K562 (cell line): ENCODE data around the gene CHRM4. TPM values are rescaled to one million over a fixed set of nuclear protein-coding genes. Genes with fewer than 3 reads are reported as not detected.
"Not testable (repeated sequence)": the region's sequence is repeated elsewhere in the genome, so short reads cannot be mapped to it uniquely, and the experiment has no call there.

ENCODE experiments used
- ATAC-seq: fragments of 200-7000 bp; cut with Tn5 transposase; 3 replicates; pipeline ENCODE4 v1.9.1; 2020; ENCODE audit warnings: moderate library complexity
- BruUV-seq: library from RNA; stranded (reverse); fragments of 400-500 nt; replicated peaks from 2 replicates; lab custom pipeline; 2021; lab: Mats Ljungman, UMichigan
- CTCF ChIA-PET: fragments of 300-600 bp; formaldehyde crosslinking; extraction: SDS; loops from one replicate; lab custom pipeline; 2021; ENCODE audit warnings: low intra/inter-chr PET ratio; lab: Yijun Ruan, JAX
- POLR2A ChIA-PET: fragments of 300-600, 350-650 bp; sonication (Branson Sonifier 250); formaldehyde crosslinking; extraction: SDS; loops from one replicate; lab custom pipeline; 2021; ENCODE audit warnings: antibody characterized with exemption, inconsistent platforms; lab: Yijun Ruan, JAX
- DNase-seq, 4 experiments: peaks; one replicate each; pipeline versions ENCODE4 v3.0.0 to v3.0.0-alpha.2; 2011 to 2018; ENCODE audit warnings: low spot score in 3 of 4, mixed read lengths in 3 of 4; ENCODE audit errors: extremely low read depth in 1 of 4
- FAIRE-seq: peaks from 2 replicates; lab custom pipeline; 2011; peaks lifted over from hg19 to GRCh38; lab: Jason Lieb, UNC
- H2AFZ ChIP-seq: 2 replicates; pipeline ENCODE4 v1.6.0; 2011; ENCODE audit warnings: low read depth, low read length, control low read depth, inconsistent platforms
- H3K27ac ChIP-seq: fragments of 200-600 bp; 3 replicates; pipeline ENCODE4 v1.8.0; 2011; ENCODE audit warnings: low read depth, mild to moderate bottlenecking, control low read depth, inconsistent platforms, low read length, moderate library complexity, mixed read lengths; ENCODE audit errors: extremely low read depth
- H3K27me3 ChIP-seq, 2 experiments: fragments of 300-600 bp in 1 of 2; 2 replicates in 1 of 2; 3 replicates in 1 of 2; pipeline versions ENCODE4 v1.6.0 to v1.8.0; 2011; ENCODE audit warnings: inconsistent platforms in 2 of 2, low read length in 2 of 2, mild to moderate bottlenecking in 1 of 2, mixed read lengths in 1 of 2, moderate library complexity in 1 of 2; ENCODE audit not compliant: control insufficient read depth in 2 of 2, insufficient read depth in 2 of 2
- H3K36me3 ChIP-seq: fragments of 300-600 bp; 3 replicates; pipeline ENCODE4 v1.8.0; 2011; ENCODE audit warnings: mild to moderate bottlenecking, low read length, inconsistent platforms; ENCODE audit not compliant: control insufficient read depth, insufficient read depth
- H3K4me1 ChIP-seq, 2 experiments: fragments of 200-600 bp in 1 of 2; replicated peaks in 1 of 2; 2 replicates in 1 of 2; 3 replicates in 1 of 2; pipeline versions ENCODE4 v1.5.1 to v1.8.0; 2011; ENCODE audit warnings: inconsistent platforms in 2 of 2, low read length in 2 of 2, mild to moderate bottlenecking in 1 of 2, mixed read lengths in 1 of 2, moderate library complexity in 1 of 2; ENCODE audit not compliant: control insufficient read depth in 2 of 2, insufficient read depth in 2 of 2
- H3K4me2 ChIP-seq: 2 replicates; pipeline ENCODE4 v1.6.1; 2011; ENCODE audit warnings: low read length, control low read depth, inconsistent platforms, mixed read lengths; ENCODE audit not compliant: insufficient read depth
- H3K4me3 ChIP-seq: fragments of 200-600 bp; sonication (generic), shearing (Covaris generic); 2 replicates; pipeline ENCODE4 v1.5.1; 2016; ENCODE audit warnings: control low read depth, inconsistent platforms
- H3K79me2 ChIP-seq: fragments of 200-600 bp; 3 replicates; pipeline ENCODE4 v1.8.0; 2011; ENCODE audit warnings: low read length, inconsistent platforms; ENCODE audit not compliant: control insufficient read depth, insufficient read depth
- H3K9ac ChIP-seq, 2 experiments: 2 replicates each; pipeline versions ENCODE4 v1.6.0 to v1.6.1; 2011; ENCODE audit warnings: low read depth in 2 of 2, low read length in 2 of 2, control low read depth in 1 of 2, inconsistent platforms in 1 of 2, mild to moderate bottlenecking in 1 of 2, mixed read lengths in 1 of 2; ENCODE audit not compliant: insufficient read depth in 1 of 2
- H3K9me1 ChIP-seq: one replicate; pipeline ENCODE4 v1.6.0; 2011; ENCODE audit warnings: inconsistent platforms, mild to moderate bottlenecking, low read length, moderate library complexity; ENCODE audit not compliant: control insufficient read depth, insufficient read depth
- H3K9me3 ChIP-seq: replicated peaks from 2 replicates; pipeline ENCODE4 v1.5.1; 2011; ENCODE audit warnings: low read depth, low read length, inconsistent platforms; ENCODE audit not compliant: control insufficient read depth, insufficient read depth
- H4K20me1 ChIP-seq: replicated peaks from 2 replicates; pipeline ENCODE4 v1.6.1; 2011; ENCODE audit warnings: low read length, inconsistent platforms, mixed read lengths; ENCODE audit not compliant: control insufficient read depth, insufficient read depth
- BRF1 ChIP-seq: IDR thresholded peaks from 3 replicates; pipeline ENCODE4 v1.6.1; 2011; ENCODE audit warnings: borderline replicate concordance, mild to moderate bottlenecking; ENCODE audit not compliant: insufficient read length; ENCODE audit errors: extremely low read depth
- HDAC2 ChIP-seq: fragments of 450-650 bp; IDR thresholded peaks from 2 replicates; pipeline ENCODE4 v1.6.1; 2016; ENCODE audit warnings: mild to moderate bottlenecking
- KLF6 ChIP-seq: fragments of 250-450 bp; sonication (Bioruptor Pico); IDR thresholded peaks from 2 replicates; pipeline ENCODE4 v1.4.0; 2020; ENCODE audit warnings: mild to moderate bottlenecking, moderate library complexity, borderline replicate concordance
- MCM5 ChIP-seq: fragments of 450-650 bp; IDR thresholded peaks from 2 replicates; pipeline ENCODE4 v1.6.1; 2016; ENCODE audit warnings: low read depth
- POLR2G ChIP-seq: fragments of 200-400 bp; formaldehyde crosslinking; IDR thresholded peaks from 2 replicates; pipeline ENCODE4 v1.6.1; 2017; ENCODE audit warnings: low read depth, mild to moderate bottlenecking, antibody characterized with exemption, low read length, moderate library complexity
- TAF7 ChIP-seq: fragments of 450-650 bp; IDR thresholded peaks from 2 replicates; pipeline ENCODE4 v1.6.1; 2016; ENCODE audit warnings: missing genetic modification characterization, missing compliant biosample characterization
- ZNF212 ChIP-seq: fragments of 450-650 bp; formaldehyde crosslinking; IDR thresholded peaks from 2 replicates; pipeline ENCODE4 v1.4.0; 2020; ENCODE audit warnings: mild to moderate bottlenecking
- ZNF644 ChIP-seq: fragments of 200-800 bp; sonication (Bioruptor generic); IDR thresholded peaks from 2 replicates; pipeline ENCODE4 v1.6.1; 2016; ENCODE audit warnings: low read depth, missing genetic modification characterization, missing compliant biosample characterization
- ZNF76 ChIP-seq: fragments of 250-450 bp; sonication (Bioruptor Pico); IDR thresholded peaks from 2 replicates; pipeline ENCODE4 v1.4.0; 2020; ENCODE audit warnings: mild to moderate bottlenecking, moderate library complexity, borderline replicate concordance
- WGBS: fragments of 100-300 bp; shearing (Covaris generic); methylation state at CpG from one replicate; pipeline ENCODE4 v1.1.6; 2016; ENCODE audit warnings: low coverage, mixed read lengths; ENCODE audit not compliant: insufficient coverage; ENCODE audit errors: missing lambda C conversion rate; 5-methylcytosine and 5-hydroxymethylcytosine counted together
- in situ Hi-C: fragments of 300-500 bp; cut with MboI; formaldehyde crosslinking; loops from 4 replicates; pipeline ENCODE4 v1.15.0; 2018; ENCODE audit warnings: inconsistent platforms, mixed read lengths
- intact Hi-C: fragments of 100-400 bp; cut with micrococcal nuclease; formaldehyde crosslinking; loops from 2 replicates; pipeline ENCODE4 v1.14.2; 2022
- polyA plus RNA-seq, 8 experiments: library from polyadenylated mRNA; depleted of rRNA in 4 of 8; stranded (reverse) in 5 of 8; unstranded in 3 of 8; fragments of >200 nt; fragmentation: Nextera tagmentation in 2 of 8; fragmentation: Illumina TruSeq in 1 of 8; extraction: Ambion mirVana in 2 of 8; extraction: Trizol in 1 of 8; gene quantifications; 2 replicates each; pipeline versions ENCODE4 v1.2.1 to v1.2.3, GENCODE V29; 2011 to 2014; ENCODE audit warnings: inconsistent platforms in 1 of 8, missing spikeins in 1 of 8
- total RNA-seq, 7 experiments: library from RNA; depleted of rRNA in 6 of 7; stranded (reverse); fragments of >200 nt in 6 of 7; fragmentation: Illumina TruSeq in 2 of 7; extraction: Trizol in 2 of 7; gene quantifications; 2 replicates each; pipeline versions ENCODE4 v1.2.1 to v1.2.3, GENCODE V29; 2011 to 2021; ENCODE audit warnings: low replicate concordance in 1 of 7
- TF ChIP-seq, protein P1 (sequence below), 2 experiments: fragments of 450-650 bp in 1 of 2; sonication (generic) in 1 of 2; formaldehyde crosslinking in 1 of 2; IDR thresholded peaks in 1 of 2; conservative IDR thresholded peaks in 1 of 2; 2 replicates each; pipeline versions ENCODE4 v1.6.1 to v1.8.1; 2016 to 2023; ENCODE audit warnings: mild to moderate bottlenecking in 2 of 2, moderate library complexity in 2 of 2, inconsistent platforms in 1 of 2, missing genetic modification reagents in 1 of 2

The CHRM4 gene
- total and polyA plus RNA-seq, 9 of the 15 experiments (the other 6 are each of a cell fraction or from before 2014, with no cell fraction given), result 0.22 to 1.3 (median 0.40) TPM; not detected in 2

DNA sequence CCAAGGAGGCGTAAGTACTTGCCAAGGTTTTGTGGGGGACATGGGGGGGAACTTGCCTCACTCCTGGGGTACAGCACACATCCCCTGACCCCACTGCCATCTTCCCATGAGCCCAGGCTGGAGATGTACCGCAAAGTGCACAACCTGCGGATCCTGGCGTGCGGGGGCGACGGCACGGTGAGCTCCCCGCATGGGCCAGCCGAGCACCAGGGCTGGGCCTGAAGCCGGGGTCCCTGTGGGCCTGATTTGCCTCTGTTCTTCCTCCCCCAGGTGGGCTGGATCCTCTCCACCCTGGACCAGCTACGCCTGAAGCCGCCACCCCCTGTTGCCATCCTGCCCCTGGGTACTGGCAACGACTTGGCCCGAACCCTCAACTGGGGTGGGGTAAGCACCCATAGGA lies 19.1 kb downstream of the CHRM4 start:
- Histone ChIP-seq H3K36me3 (peaks cover 88% of the 10 kb centered on the region; the same call in 2 of the 3 replicates), H3K4me1 (peaks cover 0 to 24% of the 10 kb centered on the region in 2 experiments; a peak in 2 of 5 replicates), H3K9ac (0 out of 4 replicates have a peak overlapping the region, but pooled peaks of 1 of the 2 experiments have one; percentile 22)
- intact Hi-C loops, in situ Hi-C loops, H3K27me3 ChIP-seq, H3K9me1 ChIP-seq, BruUV-seq, H3K9me3 ChIP-seq, H3K27ac ChIP-seq, FAIRE-seq, H3K4me3 ChIP-seq, H2AFZ ChIP-seq, H4K20me1 ChIP-seq, H3K4me2 ChIP-seq, CTCF ChIA-PET, H3K79me2 ChIP-seq, ATAC-seq, DNase-seq: not testable (repeated sequence)
- POLR2A ChIA-PET, result interaction anchor here (1.2 kb wide), 1 partner anchor 11 kb away, joined by 3 read pairs; no protein-coding TSS in a partner anchor
- 0 out of 2 replicates have a peak, but pooled peaks have one; percentile 13 for TF ChIP-seq POLR2G
- WGBS, result 97% methylated on average over 5 of the region's 15 CpGs

DNA sequence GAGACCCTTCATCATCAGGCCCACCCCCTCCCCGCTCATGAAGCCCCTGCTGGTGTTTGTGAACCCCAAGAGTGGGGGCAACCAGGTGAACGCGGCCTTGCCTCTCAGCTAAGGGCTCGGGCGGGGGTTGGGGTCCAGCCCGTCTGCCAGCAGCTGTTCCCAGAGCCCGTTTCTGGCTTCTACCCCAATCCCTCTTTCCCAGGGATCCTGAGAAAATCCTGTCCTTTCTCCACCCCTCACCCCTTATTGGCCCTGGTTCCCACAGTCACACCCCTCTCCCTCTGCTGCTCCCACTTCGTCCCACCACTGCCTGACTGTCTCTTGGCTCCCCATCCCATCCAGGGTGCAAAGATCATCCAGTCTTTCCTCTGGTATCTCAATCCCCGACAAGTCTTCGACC lies 19.5 kb downstream of the CHRM4 start:
- H3K4me1 ChIP-seq, result peaks cover 4 to 28% of the 10 kb centered on the region in 2 experiments
- 89% methylated on average over 10 of the region's 10 CpGs for WGBS
- peaks cover 3% of the 10 kb centered on the region for H3K9me1 ChIP-seq
- ChIA-PET POLR2A (interaction anchor here (1.0 to 1.2 kb wide), 2 partner anchors 9 to 11 kb away, joined by 3 read pairs; partner anchors contain the start of gene MDK), CTCF (no interaction called here)
- H3K4me2 ChIP-seq, result no peak overlapping the region
- no peak overlapping the region for H3K27ac ChIP-seq
- ATAC-seq (no peak), DNase-seq (no peak), FAIRE-seq (no peak)
- H3K9me3 ChIP-seq, result no peaks in the 10 kb centered on the region
- intact Hi-C loops (no loop called here), in situ Hi-C loops (no loop called here)
- 0 out of 4 replicates have a peak overlapping the region, but pooled peaks of 1 of the 2 experiments have one; percentile 22 for H3K9ac ChIP-seq
- H3K4me3 ChIP-seq, result no peak overlapping the region
- no peak overlapping the region for H2AFZ ChIP-seq
- H4K20me1 ChIP-seq, result no peaks in the 10 kb centered on the region; the same call in none of the 2 replicates
- TF ChIP-seq, protein P1, sequence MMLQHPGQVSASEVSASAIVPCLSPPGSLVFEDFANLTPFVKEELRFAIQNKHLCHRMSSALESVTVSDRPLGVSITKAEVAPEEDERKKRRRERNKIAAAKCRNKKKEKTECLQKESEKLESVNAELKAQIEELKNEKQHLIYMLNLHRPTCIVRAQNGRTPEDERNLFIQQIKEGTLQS (IDR thresholded peaks at IDR 0.05), result no peak
- TF ChIP-seq, protein P1 (CRISPR knock-in tag; conservative IDR thresholded peaks at IDR 0.05), result no peak
- no peak for TF ChIP-seq MCM5
- TF ChIP-seq ZNF76 (CRISPR knock-in tag), result no peak
- no peak for TF ChIP-seq TAF7 (tag)
- TF ChIP-seq HDAC2, result no peak
- TF ChIP-seq KLF6 (CRISPR knock-in tag), result no peak
- TF ChIP-seq BRF1, result no peak
- TF ChIP-seq ZNF212, result no peak
- no peak for TF ChIP-seq ZNF644
- no peaks in the 10 kb centered on the region for H3K79me2 ChIP-seq
- H3K27me3 ChIP-seq, result no peaks in the 10 kb centered on the region
- no TSS peak for BruUV-seq
- peaks cover 86% of the 10 kb centered on the region; the same call in 2 of the 3 replicates for H3K36me3 ChIP-seq
